Tibial nerve (tissue), 4 donors: ENCODE data around the gene VWA8. TPM values are rescaled to one million over a fixed set of nuclear protein-coding genes. Genes with fewer than 3 reads are reported as not detected.

Experiments used
- DNase-seq, 2 donors: peaks; one replicate each; pipeline ENCODE4 v3.0.0-alpha.2; 2019; ENCODE audit warnings: low spot score in 2 of 2
- H3K27ac ChIP-seq, 4 donors: fragments of 200-600 bp; sonication (generic) in 3 of 4; one replicate each; pipeline ENCODE4 v1.5.1; 2017 to 2019; ENCODE audit warnings: mild to moderate bottlenecking in 1 of 4
- H3K27me3 ChIP-seq, 2 donors: fragments of 200-600 bp; sonication (generic) in 1 of 2; one replicate each; pipeline versions ENCODE4 v1.5.1 to v1.6.0; 2017 to 2019
- H3K36me3 ChIP-seq, 3 donors: fragments of 200-600 bp; sonication (generic); one replicate each; pipeline ENCODE4 v1.5.1; 2018 to 2019
- H3K4me1 ChIP-seq, 4 donors: fragments of 200-600 bp; sonication (generic) in 3 of 4; one replicate each; pipeline ENCODE4 v1.5.1; 2017 to 2019
- H3K4me3 ChIP-seq, 4 donors: fragments of 200-600 bp; sonication (generic) in 3 of 4; one replicate each; pipeline ENCODE4 v1.5.1; 2017 to 2019; ENCODE audit warnings: mild to moderate bottlenecking in 1 of 4, moderate library complexity in 1 of 4
- H3K9me3 ChIP-seq, 4 donors: fragments of 200-600 bp; sonication (generic) in 3 of 4; one replicate each; pipeline ENCODE4 v1.5.1; 2017 to 2019
- EP300 ChIP-seq, 2 donors: sonication (generic); formaldehyde crosslinking; IDR thresholded peaks; one replicate each; pipeline ENCODE4 v1.6.1; 2017; ENCODE audit warnings: antibody characterized with exemption in 2 of 2, mild to moderate bottlenecking in 1 of 2
- POLR2A ChIP-seq, 2 donors: fragments of 450-650 bp; IDR thresholded peaks; one replicate each; pipeline ENCODE4 v1.6.1; 2017; ENCODE audit warnings: antibody characterized with exemption in 2 of 2, mild to moderate bottlenecking in 2 of 2, moderate library complexity in 2 of 2
- WGBS, 2 donors: methylation state at CpG; one replicate each; pipeline ENCODE4 v1.1.5; 2018; 5-methylcytosine and 5-hydroxymethylcytosine counted together
- total RNA-seq, 4 donors: library from RNA; depleted of rRNA; stranded (reverse); fragments of >200 nt; gene quantifications; one replicate each; pipeline ENCODE4 v1.1.0, GENCODE V29; 2016
- TF ChIP-seq, protein P1 (sequence below), 5 experiments: fragments of 200-600 bp in 3 of 5; fragments of 450-650 bp in 2 of 5; sonication (generic) in 3 of 5; IDR thresholded peaks; one replicate each; pipeline ENCODE4 v1.5.1; 2016 to 2019; ENCODE audit warnings: antibody characterized with exemption in 5 of 5, mild to moderate bottlenecking in 3 of 5, moderate library complexity in 2 of 5

VWA8 gene
- total RNA-seq, 4 donors from 2014 or later = 20.8 to 36.9 (median 22.4) TPM

GRCh38 chr13:41944635-41945397 is 16.1 kb downstream of the VWA8 start:
- TF ChIP-seq, protein P1, sequence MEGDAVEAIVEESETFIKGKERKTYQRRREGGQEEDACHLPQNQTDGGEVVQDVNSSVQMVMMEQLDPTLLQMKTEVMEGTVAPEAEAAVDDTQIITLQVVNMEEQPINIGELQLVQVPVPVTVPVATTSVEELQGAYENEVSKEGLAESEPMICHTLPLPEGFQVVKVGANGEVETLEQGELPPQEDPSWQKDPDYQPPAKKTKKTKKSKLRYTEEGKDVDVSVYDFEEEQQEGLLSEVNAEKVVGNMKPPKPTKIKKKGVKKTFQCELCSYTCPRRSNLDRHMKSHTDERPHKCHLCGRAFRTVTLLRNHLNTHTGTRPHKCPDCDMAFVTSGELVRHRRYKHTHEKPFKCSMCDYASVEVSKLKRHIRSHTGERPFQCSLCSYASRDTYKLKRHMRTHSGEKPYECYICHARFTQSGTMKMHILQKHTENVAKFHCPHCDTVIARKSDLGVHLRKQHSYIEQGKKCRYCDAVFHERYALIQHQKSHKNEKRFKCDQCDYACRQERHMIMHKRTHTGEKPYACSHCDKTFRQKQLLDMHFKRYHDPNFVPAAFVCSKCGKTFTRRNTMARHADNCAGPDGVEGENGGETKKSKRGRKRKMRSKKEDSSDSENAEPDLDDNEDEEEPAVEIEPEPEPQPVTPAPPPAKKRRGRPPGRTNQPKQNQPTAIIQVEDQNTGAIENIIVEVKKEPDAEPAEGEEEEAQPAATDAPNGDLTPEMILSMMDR (IDR thresholded peaks at IDR 0.05) = no peak
- no peak for TF ChIP-seq EP300 (IDR thresholded peaks at IDR 0.05)
- no peak for TF ChIP-seq POLR2A (IDR thresholded peaks at IDR 0.05)
- no peak overlapping the region for H3K4me3 ChIP-seq
- H3K4me1 ChIP-seq = peaks cover 0 to 5% (median 0%) of the 10 kb centered on the region in 4 donors
- H3K27ac ChIP-seq = no peak overlapping the region
- 86% methylated on average over 3 of the region's 3 CpGs for WGBS, 2 donors
- H3K36me3 ChIP-seq = peaks cover 0 to 49% (median 0%) of the 10 kb centered on the region in 3 donors
- no peak for DNase-seq
- no peaks in the 10 kb centered on the region for H3K27me3 ChIP-seq
- H3K9me3 ChIP-seq = peaks cover 0 to 27% (median 6%) of the 10 kb centered on the region in 4 donors

DNA sequence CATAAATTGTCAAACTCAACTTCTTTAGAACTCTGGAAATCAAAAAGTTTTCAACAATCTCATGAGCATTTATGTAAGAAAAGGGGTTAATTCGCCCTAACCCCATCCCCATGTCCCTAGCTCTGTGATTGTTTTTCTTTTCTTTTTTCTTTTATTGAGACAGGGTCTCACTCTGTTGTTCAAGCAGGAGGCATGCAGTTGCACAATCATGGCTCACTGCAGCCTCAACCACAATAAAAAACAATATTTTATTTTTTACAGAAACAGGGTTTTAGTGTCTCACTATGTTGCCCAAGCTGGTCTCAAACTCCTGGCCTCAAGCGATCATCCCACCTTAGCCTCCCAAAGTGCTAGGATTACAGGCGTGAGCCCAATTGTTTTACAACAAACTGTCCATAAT is 16.7 kb downstream of the VWA8 start:
- peaks cover 0 to 47% (median 0%) of the 10 kb centered on the region in 3 donors for H3K36me3 ChIP-seq
- TF ChIP-seq POLR2A (IDR thresholded peaks at IDR 0.05) = no peak
- TF ChIP-seq, protein P1 (IDR thresholded peaks at IDR 0.05) = no peak
- TF ChIP-seq EP300 (IDR thresholded peaks at IDR 0.05) = no peak
- H3K27me3 ChIP-seq = no peaks in the 10 kb centered on the region
- DNase-seq = no peak
- H3K9me3 ChIP-seq = peaks cover 0 to 27% (median 6%) of the 10 kb centered on the region in 4 donors
- no peak overlapping the region for H3K27ac ChIP-seq
- peaks cover 0 to 5% (median 0%) of the 10 kb centered on the region in 4 donors for H3K4me1 ChIP-seq
- WGBS, 2 donors = 92 to 95% methylated on average over 3 of the region's 3 CpGs
- no peak overlapping the region for H3K4me3 ChIP-seq

GRCh38 chr13:41942462-41943094 is 18.3 kb downstream of the VWA8 start:
- Histone ChIP-seq H3K27ac (no peak overlapping the region), H3K4me1 (peaks cover 0 to 5% (median 0%) of the 10 kb centered on the region in 4 donors), H3K9me3 (peaks cover 0 to 27% (median 6%) of the 10 kb centered on the region in 4 donors), H3K36me3 (peaks cover 0 to 33% (median 0%) of the 10 kb centered on the region in 3 donors), H3K27me3 (no peaks in the 10 kb centered on the region), H3K4me3 (no peak overlapping the region)
- DNase-seq = no peak
- WGBS, 2 donors = 74 to 88% methylated on average over 2 of the region's 2 CpGs
- TF ChIP-seq EP300 (IDR thresholded peaks at IDR 0.05) = no peak
- TF ChIP-seq, protein P1 (IDR thresholded peaks at IDR 0.05) = peak in 1 of 5 experiments; percentile 18

DNA sequence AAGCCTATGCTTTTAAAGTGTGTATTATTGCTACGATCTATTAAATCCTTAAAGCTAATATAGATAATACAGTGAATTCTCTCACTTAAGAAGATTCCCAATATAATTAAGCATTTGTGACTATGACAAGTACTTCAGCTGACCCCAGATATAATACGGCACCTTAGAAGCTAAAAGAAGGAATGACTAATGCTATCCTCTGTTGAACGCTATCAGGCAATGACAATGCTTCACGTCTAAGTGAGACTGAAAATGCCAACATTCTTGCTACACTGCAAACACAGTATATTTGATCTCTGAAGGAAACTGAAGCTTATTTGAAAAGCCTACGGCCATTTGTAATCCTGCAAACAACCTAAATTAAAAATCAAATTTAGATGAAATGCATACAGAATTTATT is 19.7 kb downstream of the VWA8 start:
- TF ChIP-seq, protein P1 (IDR thresholded peaks at IDR 0.05) = no peak
- TF ChIP-seq EP300 (IDR thresholded peaks at IDR 0.05) (no peak), POLR2A (IDR thresholded peaks at IDR 0.05) (no peak)
- 76 to 79% methylated on average over 5 of the region's 5 CpGs for WGBS, 2 donors
- no peak for DNase-seq

GRCh38 chr13:41939398-41939797 is 21.5 kb downstream of the VWA8 start:
- Histone ChIP-seq H3K4me1 (peaks cover 0 to 5% (median 0%) of the 10 kb centered on the region in 4 donors), H3K36me3 (peaks cover 0 to 10% (median 0%) of the 10 kb centered on the region in 3 donors), H3K4me3 (no peak overlapping the region), H3K9me3 (peaks cover 0 to under 1% (median 0%) of the 10 kb centered on the region in 4 donors), H3K27me3 (no peaks in the 10 kb centered on the region), H3K27ac (no peak overlapping the region)
- TF ChIP-seq, protein P1 (IDR thresholded peaks at IDR 0.05) = no peak
- DNase-seq = no peak

More for the DNA sequence above, 19.7 kb downstream of the VWA8 start:
- Histone ChIP-seq H3K9me3 (peaks cover 0 to 18% (median 2%) of the 10 kb centered on the region in 4 donors), H3K27ac (no peak overlapping the region), H3K36me3 (peaks cover 0 to 28% (median 0%) of the 10 kb centered on the region in 3 donors), H3K4me1 (peaks cover 0 to 5% (median 0%) of the 10 kb centered on the region in 4 donors), H3K4me3 (no peak overlapping the region), H3K27me3 (no peaks in the 10 kb centered on the region)
